NOMO-1 (cell line): ENCODE measurements around the gene TNFRSF11A.

Experiments used
- DNase-seq, 2 experiments: peaks; one replicate each; lab custom pipeline; 2025; ENCODE audit not compliant: unreplicated experiment in 2 of 2; lab: John Stamatoyannopoulos, UW

The TNFRSF11A gene

DNA sequence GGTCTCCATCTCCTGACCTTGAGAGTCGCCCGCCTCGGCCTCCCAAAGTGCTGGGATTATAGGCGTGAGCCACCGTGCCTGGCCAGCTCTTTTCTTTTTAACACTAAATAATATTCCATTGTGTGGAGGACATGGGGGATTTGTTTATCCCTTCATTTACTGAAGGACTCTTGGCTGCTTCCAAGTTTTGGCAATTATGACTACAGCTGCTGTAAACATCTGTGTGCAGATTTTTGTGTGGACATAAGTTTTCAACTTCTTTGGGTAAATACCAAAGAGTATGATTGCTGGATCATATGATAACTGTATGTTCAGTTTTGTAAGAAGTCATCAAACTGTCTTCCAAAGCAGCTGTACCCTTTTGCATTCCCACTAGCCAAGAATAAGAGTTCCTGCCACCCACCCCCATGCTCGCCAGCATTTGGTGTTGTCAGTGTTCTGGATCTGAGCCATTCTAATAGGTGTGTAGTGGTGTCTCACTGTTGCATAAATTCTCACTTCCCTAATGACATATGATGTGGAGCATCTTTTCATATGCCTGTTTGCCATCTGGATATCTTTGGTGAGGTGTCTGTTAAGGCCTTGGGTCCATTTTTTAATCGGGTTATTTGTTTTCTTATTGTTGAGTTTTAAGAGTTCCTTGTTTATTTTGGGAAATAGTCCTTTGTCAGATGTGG is 52.2 kb downstream of the TNFRSF11A start:
- no peak for DNase-seq

DNA sequence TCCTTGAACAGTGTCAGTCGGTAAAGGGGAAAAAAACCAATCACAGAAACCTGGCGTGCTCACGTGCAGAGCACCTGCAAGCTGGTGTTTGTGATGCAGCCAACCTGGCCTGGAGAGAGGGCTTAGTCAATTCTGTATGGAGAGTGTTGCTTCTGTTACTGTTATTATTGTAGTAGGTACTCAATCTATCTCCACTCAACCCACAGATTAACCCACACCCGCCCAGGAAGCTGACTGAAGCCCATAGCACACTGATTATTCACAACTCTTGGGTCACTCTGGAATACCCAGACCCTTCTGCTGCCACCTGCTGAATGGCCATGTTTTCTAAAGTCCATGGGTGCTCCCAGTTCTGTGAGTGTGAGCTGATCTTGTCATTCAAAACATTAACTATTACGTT is 53.9 kb downstream of the TNFRSF11A start:
- no peak for DNase-seq

DNA sequence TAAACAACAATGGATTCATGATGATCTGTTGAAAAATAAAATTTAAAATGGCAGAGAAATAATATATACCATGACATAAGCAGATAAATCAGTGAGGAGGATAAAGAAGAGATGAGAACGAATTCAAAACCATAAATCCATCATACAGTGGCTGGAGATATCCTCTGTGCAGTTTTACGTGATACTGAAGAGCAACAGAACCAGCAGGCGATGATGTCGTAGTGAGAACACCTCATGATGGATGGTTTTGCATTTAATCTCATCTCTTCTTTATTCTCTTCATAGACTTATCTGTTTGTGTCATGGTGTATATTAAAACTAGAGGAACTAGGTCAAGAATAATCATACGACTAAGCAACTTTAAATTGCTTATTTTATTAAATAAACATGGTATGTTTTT is 56.3 kb downstream of the TNFRSF11A start:
- DNase-seq = no peak

DNA sequence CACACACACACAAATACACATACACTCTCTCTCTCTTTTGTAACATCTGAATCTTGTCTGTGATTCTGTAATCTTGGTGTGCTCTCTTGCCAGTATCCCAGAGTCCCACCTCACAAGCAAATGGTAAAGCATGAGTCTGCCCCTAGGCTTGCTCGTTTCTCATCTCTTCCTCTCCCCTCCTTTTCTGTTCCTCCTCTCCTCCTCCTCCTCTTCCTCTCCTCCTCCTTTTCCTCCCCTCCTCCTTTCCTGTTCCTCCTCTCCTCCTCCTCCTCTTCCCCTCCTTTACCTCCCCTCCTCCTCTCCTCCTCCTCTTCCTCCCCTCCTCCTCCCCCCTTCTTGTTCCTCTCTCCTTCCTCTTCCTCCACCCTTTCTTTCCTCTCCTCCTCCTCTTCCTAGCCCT is 59.0 kb downstream of the TNFRSF11A start:
- no peak for DNase-seq

DNA sequence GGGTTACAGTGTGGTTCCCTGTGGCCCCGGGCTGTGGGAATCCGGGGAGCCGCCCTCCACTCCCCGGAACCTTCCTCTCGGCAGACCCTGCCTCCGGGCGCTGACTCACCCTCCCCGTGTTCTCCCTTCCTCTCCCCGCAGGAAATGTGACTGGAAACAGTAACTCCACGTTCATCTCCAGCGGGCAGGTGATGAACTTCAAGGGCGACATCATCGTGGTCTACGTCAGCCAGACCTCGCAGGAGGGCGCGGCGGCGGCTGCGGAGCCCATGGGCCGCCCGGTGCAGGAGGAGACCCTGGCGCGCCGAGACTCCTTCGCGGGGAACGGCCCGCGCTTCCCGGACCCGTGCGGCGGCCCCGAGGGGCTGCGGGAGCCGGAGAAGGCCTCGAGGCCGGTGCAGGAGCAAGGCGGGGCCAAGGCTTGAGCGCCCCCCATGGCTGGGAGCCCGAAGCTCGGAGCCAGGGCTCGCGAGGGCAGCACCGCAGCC is 59.5 kb downstream of the TNFRSF11A start:
- DNase-seq = no peak

DNA sequence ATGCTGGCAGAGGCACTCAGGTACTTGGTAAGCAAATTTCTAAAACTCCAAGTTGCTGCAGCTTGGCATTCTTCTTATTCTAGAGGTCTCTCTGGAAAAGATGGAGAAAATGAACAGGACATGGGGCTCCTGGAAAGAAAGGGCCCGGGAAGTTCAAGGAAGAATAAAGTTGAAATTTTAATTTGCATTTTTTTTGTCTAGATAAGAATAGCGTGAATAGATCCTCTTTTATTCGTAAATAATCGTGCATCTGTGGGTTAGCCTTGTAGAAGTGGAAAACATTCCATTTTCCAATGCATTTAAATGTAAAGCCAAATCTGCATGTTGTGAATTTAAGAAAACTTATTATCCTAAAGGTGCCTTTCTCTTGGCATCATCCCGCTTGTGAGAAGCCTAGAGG is 61.0 kb downstream of the TNFRSF11A start:
- DNase-seq = no peak

DNA sequence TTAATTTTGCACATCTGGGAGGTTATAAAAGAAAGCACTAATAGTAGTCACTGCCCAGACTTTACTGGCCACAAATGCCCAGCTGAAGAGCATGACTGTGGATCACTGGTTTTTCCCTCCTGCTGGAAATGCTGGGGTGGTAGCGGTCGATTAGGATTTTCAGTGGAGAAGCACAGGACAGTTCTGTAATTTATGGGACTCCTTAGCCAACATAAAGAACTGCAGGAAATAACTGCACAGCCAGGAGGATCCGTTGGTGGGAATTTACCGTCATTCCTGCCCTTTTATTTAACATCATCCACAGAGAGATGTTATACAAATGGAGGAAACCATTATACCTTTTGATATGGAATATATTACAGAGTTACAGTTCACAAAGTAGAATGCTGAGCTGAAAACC is 61.5 kb downstream of the TNFRSF11A start:
- DNase-seq = no peak

DNA sequence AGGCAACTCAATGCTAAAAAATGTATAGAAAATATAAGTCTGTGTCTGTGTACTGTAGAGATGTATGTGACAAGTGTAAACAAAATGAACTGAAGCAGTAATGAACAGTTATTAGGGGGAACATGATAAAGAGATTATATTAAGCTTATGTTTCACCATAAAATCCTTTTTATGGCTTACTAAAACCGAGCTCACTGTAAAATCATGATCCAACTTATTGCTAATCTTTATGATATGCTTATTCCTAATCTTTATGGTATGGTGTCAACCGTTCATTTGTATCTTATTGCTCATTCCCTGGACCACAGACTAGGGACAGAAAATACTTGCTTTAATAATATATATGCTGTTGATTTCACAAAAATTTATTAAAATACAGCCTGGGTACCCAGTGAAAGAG is 62.1 kb downstream of the TNFRSF11A start:
- no peak for DNase-seq

DNA sequence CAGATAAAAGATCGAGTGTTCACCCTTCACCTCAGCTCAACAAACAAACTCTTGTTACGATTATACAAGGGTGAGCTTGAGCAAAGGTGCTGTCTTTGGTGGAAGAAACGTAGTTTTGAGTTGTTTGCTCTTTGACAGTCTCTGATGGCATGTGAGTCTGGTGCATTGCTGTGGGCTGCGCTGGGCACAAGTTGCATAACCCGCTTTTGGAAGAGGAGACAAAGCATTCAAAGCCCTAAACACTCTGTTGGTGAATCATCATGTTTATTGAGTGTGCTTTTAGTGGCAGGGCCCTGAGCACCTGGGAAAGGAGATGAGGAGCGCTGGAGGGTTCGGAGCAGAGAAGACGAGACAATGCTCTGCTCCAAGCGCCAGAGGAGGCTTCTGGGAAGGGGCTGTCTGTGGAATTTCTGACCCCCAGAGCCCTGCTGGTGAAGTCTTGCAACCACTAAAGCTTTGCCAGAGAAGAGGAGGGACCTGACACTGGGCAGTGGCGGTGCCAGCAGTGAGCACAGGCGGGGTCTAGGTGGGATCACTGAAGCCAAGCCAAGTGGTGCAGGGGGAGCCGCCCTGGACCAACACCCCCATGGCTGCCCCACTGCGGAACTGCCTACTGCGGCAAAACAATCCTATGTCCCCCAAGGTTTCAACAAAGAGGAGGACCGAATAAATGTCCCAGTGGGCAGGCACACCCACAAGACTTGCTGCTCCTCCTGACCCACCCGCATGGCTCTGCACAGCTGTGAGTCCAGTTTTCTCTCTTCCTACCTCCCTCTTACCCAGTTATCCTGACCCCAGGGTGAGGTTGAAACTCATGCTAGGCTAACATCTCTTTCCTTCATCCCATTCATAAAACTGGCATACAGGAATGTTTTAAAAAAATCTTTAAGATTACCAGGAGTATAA is 64.0 kb downstream of the TNFRSF11A start:
- no peak for DNase-seq

DNA sequence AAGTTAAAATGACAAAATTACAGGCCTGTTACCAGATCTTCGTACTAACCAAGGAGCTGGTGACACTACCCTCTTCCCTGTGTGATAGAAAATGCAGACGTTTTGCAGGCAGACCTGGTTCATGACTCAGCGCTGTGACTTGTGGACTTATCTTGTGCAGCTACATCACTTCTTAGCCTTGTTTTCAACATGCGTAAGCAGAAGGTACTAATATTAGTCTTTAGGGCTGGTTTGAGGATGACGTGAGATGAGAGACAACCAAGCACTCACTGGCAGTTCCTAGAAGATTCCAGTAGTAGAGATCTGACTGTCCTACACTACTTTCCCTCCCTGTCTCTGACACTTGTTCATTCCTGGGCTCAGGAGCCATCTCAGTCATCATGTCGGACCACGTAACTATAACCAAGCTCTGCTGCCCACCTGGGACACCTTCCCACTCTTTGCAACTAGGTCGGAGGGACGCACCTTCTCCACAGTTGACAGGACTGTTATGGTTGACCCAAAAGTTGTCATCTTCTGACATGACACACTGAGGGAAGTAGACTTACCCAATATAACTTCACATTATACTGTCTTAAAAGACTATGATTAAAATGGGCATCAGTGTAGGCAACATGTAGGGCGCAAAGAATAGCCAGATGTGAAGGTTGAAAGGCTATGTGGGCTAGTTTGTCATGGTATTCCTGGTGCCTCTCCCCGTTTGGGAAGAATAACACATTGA is 64.8 kb downstream of the TNFRSF11A start:
- DNase-seq = no peak

DNA sequence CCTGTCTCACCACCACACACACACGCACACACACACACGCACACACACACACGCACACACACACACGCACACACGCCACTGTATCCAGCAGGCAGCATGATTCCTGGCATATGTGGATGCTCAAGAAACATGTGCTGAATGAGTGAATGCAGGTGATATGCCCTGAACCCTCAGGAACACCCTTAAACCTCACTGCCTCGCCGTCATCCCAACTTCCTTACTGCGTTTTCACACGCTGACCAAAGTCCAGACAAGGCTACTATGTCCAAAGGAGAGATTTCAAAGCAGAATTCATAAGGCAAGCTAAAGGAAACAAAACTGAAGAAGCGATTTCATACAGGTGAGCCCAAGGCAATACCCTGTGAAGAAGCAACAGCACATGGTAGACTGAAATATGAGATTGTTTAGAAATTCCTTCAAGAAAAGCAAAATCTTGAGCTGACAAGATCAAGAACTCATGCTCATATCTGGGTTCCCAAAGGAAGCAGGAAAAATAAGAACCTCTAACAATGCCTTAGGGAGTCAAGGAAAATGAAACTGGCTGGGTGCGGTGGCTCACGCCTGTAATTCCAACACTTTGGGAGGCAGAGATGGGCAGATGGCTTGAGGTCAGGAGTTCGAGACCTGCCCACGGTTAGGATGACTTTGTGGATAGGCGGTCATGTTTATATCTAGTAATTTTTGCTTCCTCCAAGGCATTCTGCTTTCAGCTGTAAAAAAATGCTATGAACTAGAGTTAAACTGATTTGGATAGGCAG is 69.1 kb downstream of the TNFRSF11A start:
- DNase-seq = no peak

DNA sequence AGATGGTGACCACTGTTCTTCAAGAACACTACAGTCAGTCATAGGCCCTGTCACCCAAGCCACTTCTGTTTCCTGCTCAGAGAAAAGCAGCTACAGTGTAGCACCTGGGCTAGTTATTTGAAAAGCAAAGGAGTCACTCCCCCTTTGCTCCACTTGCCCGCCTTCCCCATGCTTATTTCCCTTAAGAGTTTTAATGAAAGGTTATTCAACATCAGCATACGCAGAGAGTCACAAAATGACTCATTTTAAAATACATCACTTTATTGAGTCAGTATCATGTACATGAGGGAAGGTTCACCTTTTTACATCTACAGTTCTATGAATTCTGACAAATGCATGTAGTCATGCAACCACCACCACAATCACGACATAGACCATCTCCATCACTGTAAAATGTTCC is 71.3 kb downstream of the TNFRSF11A start:
- no peak for DNase-seq

DNA sequence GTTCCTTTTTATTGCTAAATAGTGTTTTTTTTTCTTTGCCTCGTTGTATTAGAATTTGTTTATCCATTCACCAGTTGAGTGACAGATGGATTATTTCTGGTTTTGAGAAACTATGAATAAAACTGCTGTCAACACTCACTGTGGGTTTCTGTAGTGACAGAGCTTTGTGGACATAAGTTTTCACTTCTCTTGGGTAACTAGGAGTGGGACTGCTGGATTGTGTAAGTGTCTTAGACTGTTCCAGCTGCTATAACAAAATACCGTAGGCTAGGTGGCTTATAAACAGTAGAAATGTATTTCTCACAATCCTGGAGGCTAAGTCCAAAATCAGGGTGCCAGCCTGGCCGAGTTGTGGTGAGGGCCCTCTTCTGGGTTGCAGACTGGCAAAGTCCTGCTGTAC is 71.9 kb downstream of the TNFRSF11A start:
- DNase-seq = no peak

DNA sequence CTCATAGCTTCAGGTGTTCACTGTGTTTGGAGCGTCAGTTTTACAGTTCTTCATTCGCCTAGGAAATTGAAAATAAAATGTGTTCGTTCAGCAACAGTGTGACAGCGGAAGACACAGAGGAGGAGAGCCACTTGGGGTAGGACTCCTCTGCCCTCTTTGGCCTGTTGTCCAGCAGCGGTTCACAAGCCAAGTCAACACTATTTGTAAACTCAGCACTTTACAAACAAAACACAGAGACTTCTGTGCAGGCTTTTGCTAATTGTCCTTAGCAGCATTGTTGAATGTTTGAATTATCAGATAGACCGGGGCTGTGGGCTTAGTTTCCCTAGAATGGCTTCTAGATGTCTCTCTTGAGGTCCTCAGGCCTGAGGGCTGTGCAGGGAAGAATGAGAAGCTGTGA is 73.2 kb downstream of the TNFRSF11A start:
- DNase-seq = no peak

DNA sequence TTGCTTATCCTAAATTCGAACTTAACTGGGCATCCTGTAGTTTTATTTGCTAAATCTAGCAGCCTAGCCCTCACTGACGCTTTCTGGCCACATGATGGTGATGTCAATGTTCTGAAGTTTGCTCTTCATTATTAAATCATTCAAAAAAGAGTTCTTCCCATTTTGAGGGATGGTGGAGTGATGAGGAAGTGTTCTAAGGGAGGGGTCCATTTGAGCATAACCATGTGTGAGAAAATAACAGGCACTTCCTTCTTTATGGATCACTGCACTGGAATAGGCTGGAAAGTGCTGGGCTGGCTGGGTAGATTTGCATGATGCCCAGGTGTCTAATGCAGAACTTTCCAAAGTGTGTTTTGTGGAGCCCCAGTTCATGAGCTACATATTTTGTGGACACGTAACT is 74.2 kb downstream of the TNFRSF11A start:
- DNase-seq = peak in 1 of 2 experiments; percentile 8

DNA sequence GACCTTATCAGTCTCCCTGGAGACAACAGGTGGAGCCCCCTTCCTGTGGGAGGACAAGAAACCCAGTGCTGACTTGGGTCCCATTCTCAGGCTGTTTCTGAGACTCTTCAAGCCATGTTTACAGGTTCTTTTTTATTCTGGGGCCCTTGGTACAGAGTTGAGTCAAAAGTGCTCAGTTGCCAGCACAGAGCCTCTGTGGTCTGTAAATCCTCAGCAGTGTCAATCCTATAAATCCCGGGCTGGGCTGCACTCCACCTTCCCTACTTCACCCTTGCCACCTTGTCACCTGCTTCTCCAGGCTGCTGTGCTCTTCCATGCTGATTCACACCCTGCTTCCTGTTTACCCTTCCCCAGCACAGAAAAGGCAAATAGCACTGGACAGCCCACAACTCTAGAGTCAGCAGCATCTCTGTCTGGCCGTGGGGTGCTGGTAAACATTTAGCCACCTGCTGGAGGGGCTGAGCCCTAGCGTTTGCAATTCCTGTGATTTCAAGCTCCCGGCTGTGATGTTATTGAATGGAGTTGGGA is 74.7 kb downstream of the TNFRSF11A start:
- DNase-seq = no peak

DNA sequence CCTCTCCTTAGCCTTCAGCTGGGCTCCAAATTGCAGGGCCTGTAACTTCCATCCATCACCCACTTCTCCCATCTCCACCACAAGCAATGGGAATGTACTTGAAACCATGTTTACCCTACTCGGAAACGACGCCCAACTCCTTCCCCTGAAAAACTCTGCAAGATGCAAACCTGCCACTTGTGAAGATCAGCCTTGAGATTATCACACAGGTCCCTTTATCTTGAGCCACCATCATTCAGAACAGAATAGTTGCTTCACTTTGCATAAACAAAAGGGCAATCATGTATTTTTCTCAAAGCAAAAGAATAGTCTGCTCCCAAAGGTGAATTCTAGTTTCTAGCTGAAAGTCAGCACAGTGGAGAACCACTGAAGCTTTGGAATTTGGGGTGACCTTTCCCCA is 75.8 kb downstream of the TNFRSF11A start:
- DNase-seq = no peak

DNA sequence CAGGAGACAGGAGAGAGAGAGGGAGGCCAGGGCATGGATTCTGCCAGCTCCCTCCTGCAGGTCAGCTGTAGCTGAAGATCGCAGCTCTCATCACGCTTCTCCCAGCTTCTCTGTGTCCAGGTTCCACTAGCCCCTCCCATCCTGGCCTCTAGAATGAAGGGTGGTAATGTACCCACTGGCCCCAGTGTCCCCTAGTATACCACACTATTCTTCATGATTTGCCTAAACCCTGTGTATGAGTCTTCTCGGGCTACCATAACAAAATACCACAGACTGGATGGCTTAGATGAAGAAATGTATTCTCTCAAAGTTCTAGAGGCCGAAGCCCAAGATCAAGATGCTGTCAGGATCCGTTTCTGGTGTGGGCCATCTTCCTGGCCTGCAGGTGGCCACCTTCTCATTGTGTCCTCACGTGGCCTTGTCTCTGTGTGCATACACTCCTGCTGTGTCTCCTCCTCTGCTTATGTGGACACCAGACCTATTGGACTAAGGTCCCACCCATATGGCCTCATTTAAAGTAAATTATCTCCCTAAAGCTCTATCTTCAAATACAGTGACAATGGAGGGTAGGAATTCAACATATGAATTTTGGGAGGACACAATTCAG is 77.3 kb downstream of the TNFRSF11A start:
- DNase-seq = no peak

DNA sequence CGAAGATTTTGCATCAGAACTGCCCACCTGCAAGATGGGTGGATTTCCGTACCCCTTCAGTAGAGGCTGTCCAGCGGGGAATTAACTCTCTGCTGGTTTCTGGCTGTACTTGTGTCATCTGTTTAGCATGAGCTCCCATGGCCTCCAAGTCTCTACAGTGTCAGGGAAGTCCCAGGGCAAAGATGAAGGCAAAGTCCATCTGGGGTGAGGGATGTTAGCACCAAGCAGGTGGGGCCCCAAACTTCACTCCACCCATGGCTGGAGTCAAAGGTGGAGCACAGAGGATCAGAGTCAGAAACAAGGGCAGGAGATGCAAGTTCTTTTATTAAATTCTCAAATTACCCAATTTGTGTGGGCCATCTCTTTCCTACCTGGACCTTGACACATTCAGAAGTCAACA is 78.0 kb downstream of the TNFRSF11A start:
- no peak for DNase-seq

DNA sequence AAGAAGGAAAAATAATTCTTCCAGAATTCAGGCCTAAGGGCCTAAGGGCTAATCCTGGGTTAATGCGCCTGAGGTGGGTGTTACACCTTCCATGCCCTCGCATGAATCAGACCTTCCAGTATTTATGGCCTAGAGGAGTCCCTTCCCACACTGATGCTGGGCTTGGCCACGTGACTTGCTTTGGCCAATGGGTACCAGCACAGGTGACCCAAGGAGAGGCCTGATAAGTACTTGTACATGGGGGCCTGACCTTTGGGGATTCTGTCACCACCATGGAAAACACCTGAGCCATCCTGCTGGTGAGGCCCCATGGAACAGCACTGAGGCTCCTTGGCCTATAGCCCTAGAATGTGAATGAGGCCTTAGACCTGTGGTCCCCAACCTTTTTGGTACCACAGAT is 79.8 kb downstream of the TNFRSF11A start:
- no peak for DNase-seq
